Right lobe of liver (tissue), 4 donors: Measurements from ENCODE around the gene LGALS8.

Experiments
- CTCF ChIP-seq, 4 donors: fragments of 200-600 bp in 3 of 4; fragments of 450-650 bp in 1 of 4; IDR thresholded peaks; one replicate each; pipeline versions ENCODE4 v1.5.1 to v1.8.0; 2016 to 2022; ENCODE audit warnings: antibody characterized with exemption in 4 of 4, mild to moderate bottlenecking in 2 of 4
- POLR2A ChIP-seq: fragments of 450-650 bp; IDR thresholded peaks from one replicate; pipeline ENCODE4 v1.6.1; 2017; ENCODE audit warnings: antibody characterized with exemption, mild to moderate bottlenecking
- donor health status: DM: no; HTN: no; CAD: no.
- donor health status: DM: no; HTN: no; CAD: no.
- donor health status: DM: no; HTN: yes; CAD: no.

GRCh38 chr1:236575523-236575922, 51.7 kb downstream of the LGALS8 start:
- TF ChIP-seq POLR2A = no peak
- no peak for TF ChIP-seq CTCF (IDR thresholded peaks at IDR 0.05)
